ENCODE measurements around the gene KCNH5. TPM values are rescaled to one million over a fixed set of nuclear protein-coding genes. Genes with fewer than 3 reads are reported as not detected.

KCNH5 gene
- total RNA-seq, 2 experiments from 2014 or later = not detected

DNA sequence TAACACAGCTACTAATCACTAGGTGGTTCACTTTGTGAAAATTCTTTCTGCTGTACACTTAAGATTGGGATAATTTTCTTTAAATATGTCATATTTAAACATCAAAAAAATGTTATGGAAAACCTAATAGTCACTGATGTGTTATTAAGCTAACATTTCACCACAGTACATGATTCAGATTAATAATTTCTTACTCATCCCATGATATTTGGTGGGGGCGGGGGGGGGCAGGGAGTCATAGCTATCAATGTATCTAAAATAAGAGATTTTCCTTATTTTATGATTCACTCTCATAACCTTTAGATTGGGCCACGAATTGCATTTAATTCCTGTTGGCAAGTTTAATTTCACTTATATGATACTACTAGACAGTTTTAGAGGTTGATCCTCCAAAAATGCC lies 88.8 kb downstream of the KCNH5 start:
- Mint-ChIP-seq H3K36me3 (no peaks in the 10 kb centered on the region), H3K4me1 (ENCODE audit: low read depth) (no peaks in the 10 kb centered on the region), H3K9me3 (no peaks in the 10 kb centered on the region), H3K27ac (no peak overlapping the region), H3K27me3 (no peaks in the 10 kb centered on the region), H3K4me3 (no peak overlapping the region)
- CTCF ChIA-PET = no interaction called here
- no peak for DNase-seq
- intact Hi-C loops (cut with micrococcal nuclease) = no loop called here
- POLR2A ChIA-PET = no interaction called here

- no peak for DNase-seq
- H3K27ac Mint-ChIP-seq = no peak overlapping the region
- no peaks in the 10 kb centered on the region for H3K9me3 Mint-ChIP-seq
- POLR2A ChIA-PET = no interaction called here
- H3K4me3 Mint-ChIP-seq = no peak overlapping the region
- H3K4me1 Mint-ChIP-seq (ENCODE audit: low read depth) = no peaks in the 10 kb centered on the region
- no peaks in the 10 kb centered on the region for H3K27me3 Mint-ChIP-seq
- CTCF ChIA-PET = no interaction called here
- no peaks in the 10 kb centered on the region for H3K36me3 Mint-ChIP-seq
- intact Hi-C loops (cut with micrococcal nuclease) = no loop called here
Measured at GRCh38 chr14:62954165-62954564, 91.1 kb downstream of the KCNH5 start.

DNA sequence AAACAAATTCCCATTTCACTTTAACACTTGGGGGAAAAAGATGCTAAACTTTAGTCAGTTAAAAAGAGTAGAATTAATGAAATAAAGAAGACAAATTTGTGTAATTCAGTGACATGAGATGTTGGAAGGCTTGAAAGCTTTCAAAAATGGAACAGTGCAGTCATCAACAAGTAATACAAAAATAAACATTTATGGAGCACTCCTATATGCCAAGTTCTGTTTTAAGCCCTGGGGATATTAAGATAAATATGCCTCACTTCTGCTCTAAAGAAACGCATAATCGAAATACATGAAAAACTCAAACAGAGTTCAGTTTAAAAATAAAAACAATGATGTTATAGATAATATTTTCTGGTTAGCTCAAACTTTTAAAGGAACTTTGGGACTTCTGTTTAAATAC lies 93.0 kb downstream of the KCNH5 start:
- Mint-ChIP-seq H3K4me3 (no peak overlapping the region), H3K27ac (no peak overlapping the region), H3K9me3 (no peaks in the 10 kb centered on the region), H3K27me3 (no peaks in the 10 kb centered on the region), H3K36me3 (no peaks in the 10 kb centered on the region), H3K4me1 (ENCODE audit: low read depth) (no peaks in the 10 kb centered on the region)
- CTCF ChIA-PET = no interaction called here
- intact Hi-C loops (cut with micrococcal nuclease) = no loop called here
- no peak for DNase-seq
- POLR2A ChIA-PET = no interaction called here

DNA sequence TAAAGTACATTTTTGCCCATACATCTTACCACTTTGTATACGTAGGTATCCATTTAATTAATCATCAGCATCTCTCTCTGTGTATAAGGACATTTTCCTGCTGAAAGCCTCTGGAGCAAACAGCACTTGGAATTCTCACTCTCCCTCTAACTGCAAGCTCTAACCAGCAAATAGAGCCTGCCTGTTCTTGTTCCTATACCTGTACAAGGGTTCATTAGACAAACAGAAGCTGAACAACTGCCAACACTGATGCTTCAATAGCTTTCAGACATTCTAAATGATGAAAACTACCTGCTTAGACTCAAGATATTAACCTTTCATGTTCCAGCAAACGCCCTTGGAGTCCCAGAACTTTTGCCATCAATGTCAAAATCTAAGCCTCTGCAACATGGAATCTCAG lies 98.0 kb downstream of the KCNH5 start:
- no peaks in the 10 kb centered on the region for H3K4me1 Mint-ChIP-seq (ENCODE audit: low read depth)
- POLR2A ChIA-PET = no interaction called here
- no peaks in the 10 kb centered on the region for H3K27me3 Mint-ChIP-seq
- H3K36me3 Mint-ChIP-seq = no peaks in the 10 kb centered on the region
- no peak overlapping the region for H3K27ac Mint-ChIP-seq
- H3K9me3 Mint-ChIP-seq = no peaks in the 10 kb centered on the region
- intact Hi-C loops (cut with micrococcal nuclease) = no loop called here
- H3K4me3 Mint-ChIP-seq = no peak overlapping the region
- no peak for DNase-seq
- CTCF ChIA-PET = no interaction called here

DNA sequence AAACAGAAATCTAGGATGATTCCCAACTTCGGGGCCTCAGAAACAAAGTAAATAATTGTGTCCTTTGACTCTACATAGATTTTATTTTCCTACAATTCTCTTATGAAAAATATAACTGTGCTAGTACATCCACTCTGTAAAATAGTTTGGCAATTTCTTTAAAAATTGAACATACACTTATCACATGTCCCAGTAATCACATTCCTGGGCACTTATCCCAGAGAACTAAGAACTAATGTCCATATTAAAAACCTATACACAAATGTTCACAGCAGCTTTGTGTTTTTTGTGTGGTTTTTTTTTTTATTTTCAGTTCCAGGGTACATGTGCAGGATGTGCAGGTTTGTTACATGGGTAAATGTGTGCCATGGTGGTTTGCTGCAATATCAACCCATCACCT lies 99.0 kb downstream of the KCNH5 start:
- no peak for DNase-seq
- Mint-ChIP-seq H3K27me3 (no peaks in the 10 kb centered on the region), H3K9me3 (no peaks in the 10 kb centered on the region), H3K36me3 (no peaks in the 10 kb centered on the region), H3K4me1 (ENCODE audit: low read depth) (no peaks in the 10 kb centered on the region), H3K27ac (no peak overlapping the region), H3K4me3 (no peak overlapping the region)
- CTCF ChIA-PET = no interaction called here
- POLR2A ChIA-PET = no interaction called here
- intact Hi-C loops (cut with micrococcal nuclease) = no loop called here

DNA sequence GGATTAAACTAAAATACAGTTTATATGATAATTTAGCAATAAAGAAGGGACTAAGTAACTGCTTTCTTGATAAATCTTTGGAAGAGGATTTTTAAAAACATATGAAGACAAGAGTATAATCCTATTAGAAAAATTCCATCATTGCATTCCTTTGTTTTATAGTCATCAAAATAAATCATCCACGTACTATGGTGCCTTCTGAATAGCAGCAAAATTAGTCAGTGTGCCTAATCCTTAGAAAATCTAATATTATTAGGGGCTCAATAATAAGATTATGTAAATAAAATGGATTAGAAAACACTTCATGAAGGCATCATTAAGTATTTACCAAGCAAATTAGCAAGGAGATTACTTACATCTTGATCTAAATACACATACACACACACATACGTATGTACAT lies 102.1 kb downstream of the KCNH5 start:
- Mint-ChIP-seq H3K4me1 (ENCODE audit: low read depth) (no peaks in the 10 kb centered on the region), H3K9me3 (no peaks in the 10 kb centered on the region), H3K36me3 (no peaks in the 10 kb centered on the region), H3K27ac (no peak overlapping the region), H3K4me3 (no peak overlapping the region), H3K27me3 (no peaks in the 10 kb centered on the region)
- CTCF ChIA-PET = no interaction called here
- intact Hi-C loops (cut with micrococcal nuclease) = no loop called here
- DNase-seq = no peak
- POLR2A ChIA-PET = no interaction called here

GRCh38 chr14:62939970-62940369 lies 105.3 kb downstream of the KCNH5 start:
- Mint-ChIP-seq H3K27ac (no peak overlapping the region), H3K4me1 (ENCODE audit: low read depth) (no peaks in the 10 kb centered on the region), H3K36me3 (no peaks in the 10 kb centered on the region), H3K9me3 (no peaks in the 10 kb centered on the region), H3K27me3 (no peaks in the 10 kb centered on the region), H3K4me3 (no peak overlapping the region)
- DNase-seq = no peak
- ChIA-PET POLR2A (no interaction called here), CTCF (no interaction called here)
- intact Hi-C loops (cut with micrococcal nuclease) = no loop called here

GRCh38 chr14:62938778-62939177 lies 106.5 kb downstream of the KCNH5 start:
- no peak overlapping the region for H3K4me3 Mint-ChIP-seq
- intact Hi-C loops (cut with micrococcal nuclease) = no loop called here
- H3K27ac Mint-ChIP-seq = no peak overlapping the region
- no peaks in the 10 kb centered on the region for H3K27me3 Mint-ChIP-seq
- H3K9me3 Mint-ChIP-seq = no peaks in the 10 kb centered on the region
- CTCF ChIA-PET = no interaction called here
- POLR2A ChIA-PET = no interaction called here
- no peaks in the 10 kb centered on the region for H3K36me3 Mint-ChIP-seq
- no peaks in the 10 kb centered on the region for H3K4me1 Mint-ChIP-seq (ENCODE audit: low read depth)
- DNase-seq = no peak

- H3K9me3 Mint-ChIP-seq = no peaks in the 10 kb centered on the region
- H3K27me3 Mint-ChIP-seq = no peaks in the 10 kb centered on the region
- H3K27ac Mint-ChIP-seq = no peak overlapping the region
- intact Hi-C loops (cut with micrococcal nuclease) = no loop called here
- no peak for DNase-seq
- no peaks in the 10 kb centered on the region for H3K4me1 Mint-ChIP-seq (ENCODE audit: low read depth)
- no peaks in the 10 kb centered on the region for H3K36me3 Mint-ChIP-seq
- no peak overlapping the region for H3K4me3 Mint-ChIP-seq
- ChIA-PET CTCF (no interaction called here), POLR2A (no interaction called here)
Measured at GRCh38 chr14:62934439-62934838, 110.8 kb downstream of the KCNH5 start.

DNA sequence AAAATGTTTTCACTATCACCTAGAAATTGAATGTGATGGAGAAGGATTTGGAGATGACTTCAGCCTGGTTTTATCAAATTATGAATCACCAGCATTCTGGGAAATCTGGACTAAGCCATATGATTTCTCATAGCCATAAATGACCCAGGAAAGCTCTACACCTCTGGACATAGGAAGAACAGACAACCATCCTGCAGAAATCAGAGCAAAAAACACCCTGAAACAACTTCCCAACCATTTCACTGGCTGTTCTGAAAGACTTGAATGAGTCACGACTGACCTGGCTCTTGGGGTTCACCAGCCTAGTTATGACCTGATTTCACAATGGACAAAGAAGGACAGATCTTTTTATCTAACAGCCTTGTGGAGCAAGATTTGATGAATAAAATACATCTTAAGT lies 123.8 kb downstream of the KCNH5 start:
- H3K36me3 Mint-ChIP-seq = no peaks in the 10 kb centered on the region
- intact Hi-C loops (cut with micrococcal nuclease) = no loop called here
- no peaks in the 10 kb centered on the region for H3K4me1 Mint-ChIP-seq (ENCODE audit: low read depth)
- DNase-seq = no peak
- H3K4me3 Mint-ChIP-seq = no peak overlapping the region
- H3K27ac Mint-ChIP-seq = no peak overlapping the region
- H3K27me3 Mint-ChIP-seq = no peaks in the 10 kb centered on the region
- POLR2A ChIA-PET = no interaction called here
- CTCF ChIA-PET = no interaction called here
- no peaks in the 10 kb centered on the region for H3K9me3 Mint-ChIP-seq

GRCh38 chr14:62916551-62916950 lies 128.7 kb downstream of the KCNH5 start:
- ChIA-PET POLR2A (no interaction called here), CTCF (no interaction called here)
- Mint-ChIP-seq H3K36me3 (no peaks in the 10 kb centered on the region), H3K4me1 (ENCODE audit: low read depth) (no peaks in the 10 kb centered on the region), H3K27me3 (no peaks in the 10 kb centered on the region), H3K27ac (no peak overlapping the region), H3K9me3 (no peaks in the 10 kb centered on the region), H3K4me3 (no peak overlapping the region)
- DNase-seq = no peak
- intact Hi-C loops (cut with micrococcal nuclease) = no loop called here

DNA sequence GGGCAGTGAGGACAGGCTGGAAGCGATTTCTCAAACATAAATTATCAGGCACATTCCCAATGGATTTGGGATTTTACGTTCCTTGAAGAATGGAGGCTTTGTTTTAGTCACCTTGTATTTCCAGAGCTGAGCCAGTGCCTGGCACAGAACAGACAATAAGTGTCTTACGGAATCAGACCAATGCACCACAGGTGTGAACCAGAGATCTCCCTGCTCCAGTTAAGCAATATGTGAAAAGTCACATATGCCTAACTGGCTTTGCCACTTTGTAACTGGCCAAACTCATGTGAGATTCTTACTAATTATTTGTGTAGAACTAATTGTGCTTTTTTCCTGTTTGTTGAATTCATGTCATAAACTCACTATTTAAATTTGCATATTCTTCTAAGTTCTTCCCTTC lies 130.4 kb downstream of the KCNH5 start:
- CTCF ChIA-PET = no interaction called here

GRCh38 chr14:62914025-62914424 lies 131.2 kb downstream of the KCNH5 start:
- Mint-ChIP-seq H3K27me3 (no peaks in the 10 kb centered on the region), H3K27ac (no peak overlapping the region), H3K36me3 (no peaks in the 10 kb centered on the region), H3K4me3 (no peak overlapping the region), H3K4me1 (ENCODE audit: low read depth) (no peaks in the 10 kb centered on the region), H3K9me3 (no peaks in the 10 kb centered on the region)
- intact Hi-C loops (cut with micrococcal nuclease) = no loop called here
- CTCF ChIA-PET = no interaction called here
- DNase-seq = no peak
- POLR2A ChIA-PET = no interaction called here

More for the DNA sequence above, 130.4 kb downstream of the KCNH5 start:
- H3K4me1 Mint-ChIP-seq (ENCODE audit: low read depth) = no peaks in the 10 kb centered on the region
- POLR2A ChIA-PET = no interaction called here
- H3K9me3 Mint-ChIP-seq = no peaks in the 10 kb centered on the region
- H3K4me3 Mint-ChIP-seq = no peak overlapping the region
- no peaks in the 10 kb centered on the region for H3K36me3 Mint-ChIP-seq
- DNase-seq = no peak
- no peak overlapping the region for H3K27ac Mint-ChIP-seq
- intact Hi-C loops (cut with micrococcal nuclease) = no loop called here
- H3K27me3 Mint-ChIP-seq = no peaks in the 10 kb centered on the region

GRCh38 chr14:62908506-62908905 lies 136.8 kb downstream of the KCNH5 start:
- CTCF ChIA-PET = no interaction called here
- intact Hi-C loops (cut with micrococcal nuclease) = no loop called here
- H3K4me1 Mint-ChIP-seq (ENCODE audit: low read depth) = no peaks in the 10 kb centered on the region

More at GRCh38 chr14:62908506-62908905, 136.8 kb downstream of the KCNH5 start:
- H3K4me3 Mint-ChIP-seq = no peak overlapping the region
- H3K36me3 Mint-ChIP-seq = no peaks in the 10 kb centered on the region
- H3K9me3 Mint-ChIP-seq = no peaks in the 10 kb centered on the region
- H3K27me3 Mint-ChIP-seq = no peaks in the 10 kb centered on the region
- DNase-seq = no peak
- POLR2A ChIA-PET = no interaction called here
- H3K27ac Mint-ChIP-seq = no peak overlapping the region

Measured in activated CD4-positive, alpha-beta memory T cell treated with anti-CD3 and anti-CD28 coated beads for 36 hours (primary cell).